ENCODE data around the gene ZNRF1.

GRCh38 chr16:75086281-75086680 lies 87.5 kb downstream of the ZNRF1 start:
- no peak for TF ChIP-seq CTCF (IDR thresholded peaks at IDR 0.05)
- no peak for TF ChIP-seq POLR2A (IDR thresholded peaks at IDR 0.05)

Data from heart left ventricle (tissue), 13 donors.